HEK293 (cell line): ENCODE results near the gene KCNAB1.

Experiments used
- CTCF ChIA-PET: fragments of 350-600 bp; formaldehyde crosslinking; extraction: SDS; loops from one replicate; lab custom pipeline; 2021; ENCODE audit warnings: antibody characterized with exemption; lab: Yijun Ruan, JAX
- POLR2A ChIA-PET: fragments of 300-600 bp; formaldehyde crosslinking; extraction: SDS; loops from one replicate; lab custom pipeline; 2020; ENCODE audit warnings: antibody characterized with exemption, inconsistent platforms; lab: Yijun Ruan, JAX
- H3K27ac ChIP-seq: fragments of 200-500 bp; sonication (Bioruptor generic); 2 replicates; pipeline ENCODE4 v1.5.1; 2014; ENCODE audit warnings: low read depth, low read length, control low read depth, inconsistent platforms; ENCODE audit errors: extremely low read depth
- H3K36me3 ChIP-seq, 2 experiments: fragments of 200-500 bp in 1 of 2; sonication (Bioruptor generic) in 1 of 2; 1 replicate in 1 of 2; 2 replicates in 1 of 2; pipeline ENCODE4 v1.5.1; 2014 to 2017; ENCODE audit warnings: inconsistent platforms in 2 of 2, low read length in 2 of 2; ENCODE audit not compliant: control insufficient read depth in 2 of 2, insufficient read depth in 1 of 2
- H3K4me1 ChIP-seq: fragments of 200-500 bp; sonication (Bioruptor generic); 2 replicates; pipeline ENCODE4 v1.5.1; 2014; ENCODE audit warnings: mild to moderate bottlenecking, low read length, inconsistent platforms; ENCODE audit not compliant: control insufficient read depth, insufficient read depth
- H3K4me3 ChIP-seq: 2 replicates; pipeline ENCODE4 v1.5.1; 2011; ENCODE audit warnings: low read depth, mild to moderate bottlenecking, control low read depth, low read length, moderate library complexity
- H3K9me3 ChIP-seq: fragments of 200-500 bp; sonication (Bioruptor generic); 2 replicates; pipeline ENCODE4 v1.5.1; 2014; ENCODE audit warnings: low read depth, low read length, inconsistent platforms; ENCODE audit not compliant: control insufficient read depth, insufficient read depth
- ATF2 ChIP-seq: fragments of 450-650 bp; formaldehyde crosslinking; IDR thresholded peaks from 2 replicates; pipeline ENCODE4 v1.5.1; 2016; ENCODE audit warnings: missing biosample characterization, missing genetic modification characterization, low read depth
- OVOL3 ChIP-seq: fragments of 450-650 bp; formaldehyde crosslinking; IDR thresholded peaks from 2 replicates; pipeline ENCODE4 v1.5.1; 2016; ENCODE audit warnings: missing biosample characterization, missing genetic modification characterization
- SETDB1 ChIP-seq: IDR thresholded peaks from one replicate; pipeline ENCODE4 v1.6.1; 2017; ENCODE audit warnings: mild to moderate bottlenecking, low read length, moderate library complexity, mixed read lengths; ENCODE audit not compliant: insufficient read length
- ZBTB10 ChIP-seq: fragments of 450-650 bp; formaldehyde crosslinking; IDR thresholded peaks from 2 replicates; pipeline ENCODE4 v1.5.1; 2016; ENCODE audit warnings: missing biosample characterization, missing genetic modification characterization
- ZNF140 ChIP-seq: fragments of 450-650 bp; formaldehyde crosslinking; IDR thresholded peaks from 2 replicates; pipeline ENCODE4 v1.5.1; 2016; ENCODE audit warnings: missing biosample characterization, missing genetic modification characterization
- ZNF394 ChIP-seq: fragments of 450-650 bp; formaldehyde crosslinking; IDR thresholded peaks from 2 replicates; pipeline ENCODE4 v1.5.1; 2016; ENCODE audit warnings: missing biosample characterization, missing genetic modification characterization, mild to moderate bottlenecking, moderate library complexity, borderline replicate concordance
- ZNF518A ChIP-seq: fragments of 450-650 bp; formaldehyde crosslinking; conservative IDR thresholded peaks from 2 replicates; pipeline ENCODE4 v1.5.1; 2016; ENCODE audit warnings: low read depth, missing biosample characterization, missing genetic modification characterization
- ZNF530 ChIP-seq: fragments of 450-650 bp; formaldehyde crosslinking; IDR thresholded peaks from 2 replicates; pipeline ENCODE4 v1.5.1; 2016; ENCODE audit warnings: low read depth, missing biosample characterization, missing genetic modification characterization
- ZNF654 ChIP-seq: fragments of 450-650 bp; formaldehyde crosslinking; IDR thresholded peaks from 2 replicates; pipeline ENCODE4 v1.5.1; 2016; ENCODE audit warnings: low read depth, missing biosample characterization, missing genetic modification characterization
- ZNF664 ChIP-seq: fragments of 450-650 bp; formaldehyde crosslinking; IDR thresholded peaks from 2 replicates; pipeline ENCODE4 v1.5.1; 2016; ENCODE audit warnings: missing biosample characterization, missing genetic modification characterization

Gene KCNAB1

DNA sequence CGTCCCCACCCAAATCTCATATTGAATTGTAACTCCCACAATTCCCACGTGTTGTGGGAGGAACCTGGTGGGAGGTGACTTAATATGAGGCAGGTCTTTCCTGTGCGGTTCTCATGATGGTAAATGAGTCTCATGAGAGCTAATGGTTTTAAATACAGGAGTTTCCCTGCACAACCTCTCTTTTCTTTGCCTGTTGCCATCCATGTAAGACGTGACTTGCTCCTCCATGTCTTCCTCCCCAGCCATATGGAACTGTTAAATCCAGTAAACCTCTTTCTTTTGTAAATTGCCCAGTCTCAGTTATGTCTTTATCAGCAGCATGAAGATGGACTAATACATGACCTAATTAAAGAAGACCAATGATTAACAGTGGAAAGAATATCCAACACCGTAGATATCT, 377.9 kb downstream of the KCNAB1 start:
- peak; percentile 78 for TF ChIP-seq SETDB1
- no peak for TF ChIP-seq ZNF140 (tag by site-specific recombination)
- ChIA-PET CTCF (no interaction called here), POLR2A (no interaction called here)
- Histone ChIP-seq H3K27ac (no peak overlapping the region), H3K4me3 (no peak overlapping the region), H3K9me3 (no peaks in the 10 kb centered on the region), H3K4me1 (no peaks in the 10 kb centered on the region), H3K36me3 (no peaks in the 10 kb centered on the region)

DNA sequence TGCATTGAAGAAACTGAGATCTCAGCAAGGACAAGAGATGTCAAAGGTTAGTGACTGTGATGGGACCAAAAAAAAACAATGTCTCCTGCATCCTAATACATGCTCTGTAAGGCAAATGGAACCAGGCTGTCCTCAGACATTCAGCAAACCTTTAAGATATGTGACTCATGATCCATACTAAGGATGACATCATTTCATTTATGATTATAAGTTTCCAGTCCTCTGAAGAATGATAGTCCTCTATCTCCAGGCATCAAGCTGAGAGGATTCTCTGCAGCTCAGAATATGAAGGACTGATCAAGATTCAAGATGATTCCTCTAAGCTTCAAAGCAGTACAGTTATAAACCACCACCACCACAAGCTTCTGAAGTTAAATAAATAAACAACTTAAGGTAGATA, 386.9 kb downstream of the KCNAB1 start:
- TF ChIP-seq ZNF518A (tag by site-specific recombination): no peak
- TF ChIP-seq ATF2 (tag by site-specific recombination): peak; percentile 72
- TF ChIP-seq ZNF664 (tag by site-specific recombination): no peak
- TF ChIP-seq ZNF394 (tag by site-specific recombination): no peak
- TF ChIP-seq OVOL3 (tag by site-specific recombination): no peak
- no peak for TF ChIP-seq ZBTB10 (tag by site-specific recombination)
- no peak for TF ChIP-seq ZNF530 (tag by site-specific recombination)
- H3K9me3 ChIP-seq: no peaks in the 10 kb centered on the region
- no peaks in the 10 kb centered on the region for H3K4me1 ChIP-seq
- no peaks in the 10 kb centered on the region for H3K36me3 ChIP-seq
- H3K27ac ChIP-seq: no peak overlapping the region
- ChIA-PET CTCF (interaction anchor here (0.6 to 7.4 kb wide), 7 partner anchors 18 to 620 kb away, joined by 3 to 97 read pairs (median 8); no protein-coding TSS in a partner anchor), POLR2A (no interaction called here)
- H3K4me3 ChIP-seq: no peak overlapping the region

DNA sequence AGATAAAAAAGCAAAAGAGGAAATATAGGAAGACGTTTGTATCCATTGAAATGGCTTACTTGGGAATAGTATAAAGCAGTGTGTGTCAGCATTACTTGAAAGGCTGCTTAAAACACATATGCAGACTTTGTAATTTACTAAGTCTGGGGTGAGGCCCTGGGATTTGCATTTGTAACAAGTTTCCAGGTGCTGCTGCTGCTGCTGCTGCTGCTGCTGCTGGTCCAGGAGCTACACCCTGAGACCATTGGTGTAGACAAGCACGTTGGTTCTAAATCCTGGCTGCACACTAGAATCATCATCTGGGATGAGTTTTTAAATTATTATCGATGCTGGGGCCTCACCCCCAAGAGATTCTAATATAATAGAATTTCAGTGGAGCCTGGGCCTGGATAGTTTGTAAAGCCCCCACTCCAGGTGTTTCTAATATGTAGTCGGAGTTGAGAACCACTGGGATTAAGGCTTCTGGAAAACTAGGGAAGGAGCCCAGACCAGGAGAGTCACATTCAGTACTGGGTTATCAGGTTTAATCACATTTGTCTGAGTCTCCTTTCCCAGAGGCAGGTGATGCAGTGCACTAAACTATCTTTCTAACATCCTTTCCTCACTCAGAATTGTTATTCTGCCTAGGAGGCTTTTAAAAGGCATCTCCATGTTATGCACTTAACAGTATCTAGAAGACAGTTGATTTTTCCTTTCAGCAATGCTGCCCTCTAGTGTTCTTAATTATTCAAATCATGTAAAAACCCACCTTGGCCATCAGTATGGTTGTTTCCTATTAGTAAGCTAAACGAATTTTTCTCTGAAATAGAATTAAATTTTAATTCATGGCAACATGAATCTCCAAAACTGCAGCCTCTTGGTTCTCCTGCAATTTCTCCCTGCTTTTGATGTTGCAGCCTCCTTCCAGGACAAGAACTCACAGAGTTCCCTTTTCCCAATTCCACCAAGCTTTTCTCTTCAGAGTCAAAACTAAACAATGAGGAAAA, 389.1 kb downstream of the KCNAB1 start:
- ChIA-PET CTCF (interaction anchor here (0.6 to 7.4 kb wide), 25 partner anchors 8 to 637 kb away, joined by 3 to 97 read pairs (median 4); no protein-coding TSS in a partner anchor), POLR2A (no interaction called here)

More for the DNA sequence above, 389.1 kb downstream of the KCNAB1 start:
- no peak overlapping the region for H3K27ac ChIP-seq
- TF ChIP-seq ZNF654 (tag by site-specific recombination) (peak; percentile 67), ZNF518A (tag by site-specific recombination) (no peak)
- TF ChIP-seq, all 188 proteins: peak for 1
- no peaks in the 10 kb centered on the region for H3K4me1 ChIP-seq
- H3K36me3 ChIP-seq: no peaks in the 10 kb centered on the region
- H3K4me3 ChIP-seq: no peak overlapping the region
- no peaks in the 10 kb centered on the region for H3K9me3 ChIP-seq
